Esophagus squamous epithelium (tissue), 5 donors: ENCODE measurements around the gene BCL7A. TPM values are rescaled to one million over a fixed set of nuclear protein-coding genes. Genes with fewer than 3 reads are reported as not detected.
A peak's percentile ranks its signal among the peaks of the same experiment; 100 is the strongest.
"Not testable (repeated sequence)": the region's sequence is repeated elsewhere in the genome, so short reads cannot be mapped to it uniquely, and the experiment has no call there.

ENCODE experiments used
- DNase-seq: peaks from one replicate; lab custom pipeline; 2025; lab: John Stamatoyannopoulos, UW
- H3K27ac ChIP-seq, 4 donors: fragments of 200-600 bp; sonication (generic); one replicate each; pipeline ENCODE4 v1.5.1; 2016 to 2019; ENCODE audit warnings: mild to moderate bottlenecking in 1 of 4
- H3K27me3 ChIP-seq, 4 donors: fragments of 200-600 bp; sonication (generic); 1 replicate in 3 of 4; 2 replicates in 1 of 4; pipeline versions ENCODE4 v1.5.1 to v1.6.0; 2017 to 2021; ENCODE audit warnings: antibody characterized with exemption in 1 of 4
- H3K36me3 ChIP-seq, 3 donors: fragments of 200-600 bp; sonication (generic); one replicate each; pipeline ENCODE4 v1.5.1; 2016 to 2019
- H3K4me1 ChIP-seq, 3 donors: fragments of 200-600 bp; sonication (generic); one replicate each; pipeline ENCODE4 v1.5.1; 2017 to 2019
- H3K4me3 ChIP-seq, 4 donors: fragments of 200-600 bp; sonication (generic); 1 replicate in 3 of 4; 2 replicates in 1 of 4; pipeline ENCODE4 v1.5.1; 2016 to 2019; ENCODE audit warnings: mild to moderate bottlenecking in 2 of 4, moderate library complexity in 1 of 4
- H3K9me3 ChIP-seq, 3 donors: fragments of 200-600 bp; sonication (generic); one replicate each; pipeline ENCODE4 v1.5.1; 2016 to 2019
- CTCF ChIP-seq, 6 experiments: fragments of 450-650 bp in 4 of 6; fragments of 200-600 bp in 2 of 6; sonication (generic) in 2 of 6; IDR thresholded peaks; one replicate each; pipeline ENCODE4 v1.5.1; 2016 to 2019; ENCODE audit warnings: antibody characterized with exemption in 6 of 6, mild to moderate bottlenecking in 4 of 6, moderate library complexity in 4 of 6
- POLR2A ChIP-seq, 4 donors: fragments of 450-650 bp; IDR thresholded peaks; one replicate each; pipeline ENCODE4 v1.6.1; 2017; ENCODE audit warnings: antibody characterized with exemption in 4 of 4, mild to moderate bottlenecking in 4 of 4, moderate library complexity in 3 of 4
- WGBS, 2 donors: methylation state at CpG; one replicate each; pipeline ENCODE4 v1.1.5; 2018; 5-methylcytosine and 5-hydroxymethylcytosine counted together
- intact Hi-C: fragments of 100-400 bp; cut with DNase I; formaldehyde crosslinking; loops from one replicate; pipeline ENCODE4 v1.15.0; 2022
- total RNA-seq, 4 donors: library from RNA; depleted of rRNA; stranded (reverse); fragments of >200 nt; gene quantifications; one replicate each; pipeline ENCODE4 v1.1.0, GENCODE V29; 2016
- donor health status: DM: yes; HTN: yes; CAD: no.

The BCL7A gene
- total RNA-seq, 4 donors from 2014 or later: 2.5 to 8.6 (median 5.1) TPM

DNA sequence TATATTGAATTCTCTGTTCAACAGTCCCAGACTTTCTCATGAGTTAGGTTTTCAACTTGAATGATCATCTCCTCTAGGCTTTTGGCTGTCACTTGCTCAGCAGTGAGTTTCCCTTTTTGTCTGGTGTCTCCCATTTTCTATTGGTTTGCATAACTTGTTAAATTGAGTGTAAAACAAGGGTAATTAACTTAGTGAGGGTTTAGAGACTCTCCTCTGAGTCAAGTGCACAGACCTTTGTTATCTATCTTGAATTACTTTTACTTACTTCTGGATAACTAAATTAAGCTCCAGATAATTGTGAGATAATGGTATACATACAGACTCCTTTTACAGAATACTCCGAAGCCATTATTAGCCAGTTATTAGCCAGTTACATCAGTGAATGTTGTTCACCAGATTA, 78.9 kb downstream of the BCL7A start:
- no peaks in the 10 kb centered on the region for H3K9me3 ChIP-seq
- no peaks in the 10 kb centered on the region for H3K27me3 ChIP-seq
- DNase-seq: no peak
- intact Hi-C loops: no loop called here
- H3K4me1 ChIP-seq: peaks cover 34 to 76% (median 46%) of the 10 kb centered on the region in 3 donors
- WGBS, 2 donors: 86 to 100% methylated on average over 1 of the region's 1 CpG
- no peak for TF ChIP-seq POLR2A (IDR thresholded peaks at IDR 0.05)
- no peak for TF ChIP-seq CTCF (IDR thresholded peaks at IDR 0.05)
- H3K36me3 ChIP-seq: no peaks in the 10 kb centered on the region
- no peak overlapping the region for H3K4me3 ChIP-seq
- peak overlapping the region in 1 of 4 donors; percentile 6 for H3K27ac ChIP-seq

- Histone ChIP-seq H3K36me3 (no peaks in the 10 kb centered on the region), H3K27ac (no peak overlapping the region), H3K4me3 (no peak overlapping the region), H3K4me1 (peaks cover 22 to 76% (median 46%) of the 10 kb centered on the region in 3 donors), H3K9me3 (no peaks in the 10 kb centered on the region), H3K27me3 (no peaks in the 10 kb centered on the region)
- intact Hi-C loops: no loop called here
- WGBS, 2 donors: 76 to 87% methylated on average over 3 of the region's 3 CpGs
- TF ChIP-seq POLR2A (IDR thresholded peaks at IDR 0.05) (no peak), CTCF (IDR thresholded peaks at IDR 0.05) (no peak)
- DNase-seq: no peak
These were observed 80.6 kb downstream of the BCL7A start for GRCh38 chr12:122102331-122102730.

DNA sequence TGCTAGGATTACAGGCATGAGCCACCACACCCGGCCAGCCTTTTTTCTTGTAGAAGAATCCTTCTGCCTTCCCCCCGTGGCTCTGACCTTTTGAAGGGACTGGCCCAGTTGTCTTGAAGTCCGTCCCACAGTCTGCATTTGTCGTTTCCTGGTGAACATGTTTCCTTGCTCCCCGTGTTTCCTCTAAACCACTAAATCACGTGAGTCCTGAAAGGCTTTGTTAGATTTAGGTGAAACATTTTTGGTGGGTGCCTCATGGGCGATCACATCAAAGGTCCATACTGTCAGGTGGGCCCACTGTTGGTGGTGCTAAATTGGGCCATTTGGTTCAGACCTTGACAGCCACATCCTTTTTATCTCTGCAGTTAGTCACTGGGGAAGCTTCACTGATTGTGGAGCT, 83.2 kb downstream of the BCL7A start:
- Histone ChIP-seq H3K4me3 (no peak overlapping the region), H3K36me3 (no peaks in the 10 kb centered on the region), H3K27ac (no peak overlapping the region), H3K27me3 (no peaks in the 10 kb centered on the region), H3K4me1 (peaks cover 17 to 76% (median 41%) of the 10 kb centered on the region in 3 donors), H3K9me3 (no peaks in the 10 kb centered on the region)
- intact Hi-C loops: no loop called here
- 60 to 68% methylated on average over 7 of the region's 7 CpGs for WGBS, 2 donors
- TF ChIP-seq POLR2A (IDR thresholded peaks at IDR 0.05) (no peak), CTCF (IDR thresholded peaks at IDR 0.05) (no peak)
- no peak for DNase-seq

DNA sequence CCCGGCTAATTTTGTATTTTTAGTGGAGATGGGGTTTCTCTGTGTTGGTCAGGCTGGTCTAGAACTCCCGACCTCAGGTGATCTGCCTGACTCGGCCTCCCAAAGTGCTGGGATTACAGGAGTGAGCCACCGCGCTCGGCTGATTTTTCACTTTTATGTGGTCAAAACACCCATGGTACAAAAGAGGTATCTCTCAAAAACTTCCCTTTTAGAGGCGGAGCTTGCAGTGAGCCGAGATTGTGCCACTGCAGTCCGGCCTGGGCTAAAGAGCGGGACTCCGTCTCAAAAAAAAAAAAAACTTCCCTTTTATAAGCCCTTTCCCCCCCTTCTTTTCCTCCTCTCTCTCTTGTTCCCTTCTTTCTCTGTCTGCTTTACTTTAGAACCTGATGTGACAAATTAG, 83.8 kb downstream of the BCL7A start:
- H3K4me3 ChIP-seq, H3K36me3 ChIP-seq, intact Hi-C loops, H3K27me3 ChIP-seq, H3K9me3 ChIP-seq, DNase-seq: not testable (repeated sequence)
- Histone ChIP-seq H3K4me1 (peaks cover 15 to 76% (median 40%) of the 10 kb centered on the region in 3 donors), H3K27ac (peak overlapping the region in 3 of 4 donors; percentile 22 to 35 (median 24))
- WGBS, 2 donors: 71 to 75% methylated on average over 10 of the region's 11 CpGs

DNA sequence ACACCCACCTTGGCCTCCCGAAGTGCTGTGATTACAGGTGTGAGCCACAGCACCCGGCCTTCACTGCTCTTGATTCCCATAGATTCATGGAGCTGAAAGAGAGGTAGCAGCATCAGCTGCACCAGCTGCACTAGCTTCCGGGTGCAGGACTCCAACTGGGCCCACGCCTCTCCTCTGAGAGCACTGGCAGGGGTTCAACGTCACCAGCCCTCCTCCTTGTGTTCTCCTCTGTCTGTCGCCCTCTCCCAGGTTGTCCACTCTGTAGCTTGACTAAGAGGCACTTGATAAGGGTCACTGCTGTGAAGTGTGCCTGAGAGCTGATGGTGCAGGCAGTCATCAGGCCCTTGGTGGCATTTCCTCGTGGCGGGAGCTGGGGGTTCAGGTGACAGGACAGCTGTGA, 85.2 kb downstream of the BCL7A start:
- Histone ChIP-seq H3K36me3 (no peaks in the 10 kb centered on the region), H3K4me3 (no peak overlapping the region), H3K4me1 (peaks cover 15 to 81% (median 41%) of the 10 kb centered on the region in 3 donors), H3K9me3 (no peaks in the 10 kb centered on the region), H3K27me3 (no peaks in the 10 kb centered on the region), H3K27ac (peak overlapping the region in 1 of 4 donors; percentile 18)
- WGBS, 2 donors: 86 to 88% methylated on average over 6 to 7 of the region's 8 CpGs
- no peak for DNase-seq
- no peak for TF ChIP-seq CTCF (IDR thresholded peaks at IDR 0.05)
- no peak for TF ChIP-seq POLR2A (IDR thresholded peaks at IDR 0.05)
- intact Hi-C loops: no loop called here

- Histone ChIP-seq H3K36me3 (no peaks in the 10 kb centered on the region), H3K4me3 (no peak overlapping the region), H3K9me3 (no peaks in the 10 kb centered on the region), H3K4me1 (peaks cover 15 to 82% (median 41%) of the 10 kb centered on the region in 3 donors), H3K27ac (peak overlapping the region in 1 of 4 donors; percentile 18), H3K27me3 (no peaks in the 10 kb centered on the region)
- DNase-seq: no peak
- intact Hi-C loops: no loop called here
- 57 to 59% methylated on average over 5 to 6 of the region's 6 CpGs for WGBS, 2 donors
- TF ChIP-seq CTCF (IDR thresholded peaks at IDR 0.05) (no peak), POLR2A (IDR thresholded peaks at IDR 0.05) (no peak)
These were observed 85.6 kb downstream of the BCL7A start for GRCh38 chr12:122107261-122107660.
